Activated naive CD8-positive, alpha-beta T cell treated with anti-CD3 and anti-CD28 coated beads, Interleukin-2, amount 10 ng/mL, durations not matched to agents 7 days and 5 days (primary cell): Measurements from ENCODE around the gene OR6C76. TPM values are rescaled to one million over a fixed set of nuclear protein-coding genes. Genes with fewer than 3 reads are reported as not detected.

Experiments used
- total RNA-seq, 2 experiments: library from RNA; stranded (reverse); gene quantifications; one replicate each; pipeline ENCODE4 v1.2.3, GENCODE V29; 2021

The OR6C76 gene
- total RNA-seq, 2 experiments from 2014 or later = not detected

Other genes starting within 250 kb of the OR6C76 start
- gene OR10A7, start 205.2 kb upstream of the OR6C76 start, total RNA-seq = not detected
- gene OR6C74, start 181.6 kb upstream of the OR6C76 start, total RNA-seq = not detected
- gene OR6C6, start 129.7 kb upstream of the OR6C76 start, total RNA-seq = not detected
- not detected for gene OR6C1, start 111.9 kb upstream of the OR6C76 start, total RNA-seq
- not detected for gene OR6C3, start 95.5 kb upstream of the OR6C76 start, total RNA-seq
- not detected for gene OR6C75, start 63.3 kb upstream of the OR6C76 start, total RNA-seq
- gene OR6C65, start 25.7 kb upstream of the OR6C76 start, total RNA-seq = not detected
- gene OR6C2, start 17.8 kb downstream of the OR6C76 start, total RNA-seq = not detected
- gene OR6C70, start 43.9 kb downstream of the OR6C76 start, total RNA-seq = not detected
- gene OR6C68, start 66.1 kb downstream of the OR6C76 start, total RNA-seq = not detected
- not detected for gene OR6C4, start 123.3 kb downstream of the OR6C76 start, total RNA-seq
- not detected for gene OR2AP1, start 146.2 kb downstream of the OR6C76 start, total RNA-seq
- gene OR10P1, start 210.6 kb downstream of the OR6C76 start, total RNA-seq = not detected